ENCODE data around the gene PCDH18.

The PCDH18 gene

DNA sequence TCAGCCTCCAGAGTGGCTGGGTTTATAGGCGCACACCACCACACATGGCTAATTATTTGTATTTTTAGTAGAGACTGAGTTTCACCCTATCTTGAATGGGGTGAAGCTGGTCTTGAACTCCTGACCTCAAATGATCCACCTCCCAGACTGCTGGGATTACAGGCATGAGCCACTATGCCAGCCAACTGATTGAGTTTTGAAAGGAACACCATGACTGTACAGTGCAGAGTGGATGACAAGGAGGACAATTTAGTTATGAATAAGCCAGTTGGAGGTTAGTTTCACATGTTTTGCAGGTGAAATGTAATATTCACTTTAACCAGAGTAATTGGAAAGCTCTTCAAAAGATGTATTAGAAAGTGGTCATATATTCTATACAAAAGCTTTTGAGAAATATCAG is 60.8 kb downstream of the PCDH18 start:
- no peak for DNase-seq

DNA sequence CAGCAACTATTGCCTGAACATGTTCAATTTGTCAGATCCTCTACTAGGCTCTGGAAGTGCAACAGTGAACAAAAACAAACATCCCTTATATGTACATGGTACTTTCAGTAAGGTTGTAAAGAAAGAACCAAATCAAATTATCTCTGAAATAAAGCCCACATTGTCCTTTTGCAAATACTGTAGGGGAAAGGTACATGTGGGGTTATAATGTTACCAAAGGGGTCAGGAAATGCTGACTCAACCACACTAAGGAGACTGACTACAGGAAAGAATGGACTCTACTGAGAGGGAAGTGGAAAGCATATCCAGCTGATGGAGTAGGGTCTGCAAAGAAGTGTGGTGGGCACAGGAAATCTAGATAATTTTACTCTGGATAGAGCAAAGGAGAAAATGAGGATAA is 61.5 kb downstream of the PCDH18 start:
- DNase-seq, result no peak
